OCI-LY1 (cell line): ENCODE data around the gene DNAJB5.

Experiments used
- H2AFZ ChIP-seq: fragments of 200-600 bp; sonication (generic), shearing (Covaris generic); 2 replicates; pipeline ENCODE4 v1.6.0; 2014; ENCODE audit warnings: antibody characterized with exemption, mild to moderate bottlenecking, low read length
- H3F3A ChIP-seq: fragments of 200-600 bp; sonication (generic), shearing (Covaris generic); 2 replicates; pipeline ENCODE4 v1.6.0; 2014; ENCODE audit warnings: mild to moderate bottlenecking, antibody characterized with exemption, low read length, moderate library complexity; ENCODE audit not compliant: insufficient read depth
- H3K27ac ChIP-seq: fragments of 200-600 bp; sonication (generic); 2 replicates; pipeline ENCODE4 v1.5.1; 2014; ENCODE audit warnings: low read length, mixed run types, mild to moderate bottlenecking, low read depth; ENCODE audit not compliant: poor library complexity, severe bottlenecking
- H3K27me3 ChIP-seq: fragments of 200-600 bp; sonication (generic); 2 replicates; pipeline ENCODE4 v1.6.0; 2014; ENCODE audit warnings: antibody characterized with exemption, mild to moderate bottlenecking, low read length, moderate library complexity; ENCODE audit not compliant: insufficient read depth
- H3K36me3 ChIP-seq: fragments of 200-600 bp; sonication (generic); 2 replicates; pipeline ENCODE4 v1.6.1; 2014; ENCODE audit warnings: mild to moderate bottlenecking, antibody characterized with exemption, low read length, moderate library complexity, mixed read lengths; ENCODE audit not compliant: insufficient read depth
- H3K4me1 ChIP-seq: fragments of 200-600 bp; sonication (generic); 2 replicates; pipeline ENCODE4 v1.5.1; 2014; ENCODE audit warnings: mild to moderate bottlenecking, low read length, moderate library complexity; ENCODE audit not compliant: insufficient read depth, severe bottlenecking
- H3K4me2 ChIP-seq: fragments of 200-600 bp; sonication (generic), shearing (Covaris generic); 2 replicates; pipeline ENCODE4 v1.6.1; 2014; ENCODE audit warnings: low read length
- H3K4me3 ChIP-seq: fragments of 200-600 bp; sonication (generic); 2 replicates; pipeline ENCODE4 v1.5.1; 2014; ENCODE audit warnings: low read length, low read depth, mild to moderate bottlenecking, mixed read lengths; ENCODE audit not compliant: poor library complexity, severe bottlenecking
- H3K79me2 ChIP-seq: fragments of 200-600 bp; shearing (Covaris generic); 2 replicates; pipeline ENCODE4 v1.6.1; 2016; ENCODE audit warnings: mixed run types, low read length, mixed read lengths; ENCODE audit not compliant: insufficient read depth
- H3K9ac ChIP-seq: fragments of 200-600 bp; sonication (generic), shearing (Covaris generic); 2 replicates; pipeline ENCODE4 v1.6.1; 2014; ENCODE audit warnings: mild to moderate bottlenecking, low read length, mixed read lengths
- H3K9me2 ChIP-seq: fragments of 200-600 bp; sonication (generic), shearing (Covaris generic); 2 replicates; pipeline ENCODE4 v1.6.1; 2014; ENCODE audit warnings: low read depth, mild to moderate bottlenecking, low read length, mixed read lengths
- H3K9me3 ChIP-seq: fragments of 200-600 bp; shearing (Covaris generic); 2 replicates; pipeline ENCODE4 v1.6.1; 2014; ENCODE audit warnings: low read length, mixed read lengths
- H4K20me1 ChIP-seq: fragments of 200-600 bp; sonication (generic), shearing (Covaris generic); 2 replicates; pipeline ENCODE4 v1.6.0; 2016; ENCODE audit warnings: mild to moderate bottlenecking, low read length; ENCODE audit not compliant: insufficient read depth
- CTCF ChIP-seq: fragments of 200-600 bp; sonication (generic), shearing (Covaris generic); IDR thresholded peaks from 2 replicates; pipeline ENCODE4 v1.5.1; 2017; ENCODE audit warnings: mild to moderate bottlenecking, antibody characterized with exemption, low read length, moderate library complexity, mixed read lengths
- EZH2 ChIP-seq: fragments of 200-600 bp; sonication (generic), shearing (Covaris generic); IDR thresholded peaks from 2 replicates; pipeline ENCODE4 v1.8.0; 2017; ENCODE audit warnings: borderline replicate concordance, mixed run types, mild to moderate bottlenecking, antibody characterized with exemption, low read length, moderate library complexity, mixed read lengths

DNAJB5 gene

GRCh38 chr9:35029852-35030251 is 40.3 kb downstream of the DNAJB5 start:
- Histone ChIP-seq H3K79me2 (no peaks in the 10 kb centered on the region), H3K9ac (no peak overlapping the region), H3K4me3 (no peak overlapping the region), H3K27ac (no peak overlapping the region), H4K20me1 (no peaks in the 10 kb centered on the region), H3K9me2 (no peaks in the 10 kb centered on the region), H3K36me3 (no peaks in the 10 kb centered on the region), H3K27me3 (no peaks in the 10 kb centered on the region), H3K4me1 (no peaks in the 10 kb centered on the region), H3K9me3 (no peaks in the 10 kb centered on the region), H2AFZ (no peak overlapping the region), H3K4me2 (no peak overlapping the region), H3F3A (no peaks in the 10 kb centered on the region)
- no peak for TF ChIP-seq CTCF
- no peak for TF ChIP-seq EZH2

GRCh38 chr9:35033101-35033500 is 43.6 kb downstream of the DNAJB5 start:
- Histone ChIP-seq H3K36me3 (no peaks in the 10 kb centered on the region), H3K27ac (no peak overlapping the region), H3K9me3 (no peaks in the 10 kb centered on the region)

GRCh38 chr9:35035851-35036701 is 46.5 kb downstream of the DNAJB5 start:
- H3K79me2 ChIP-seq: no peaks in the 10 kb centered on the region
- no peak overlapping the region for H3K9ac ChIP-seq
- H3K4me3 ChIP-seq: no peak overlapping the region
- no peak overlapping the region for H2AFZ ChIP-seq
- no peaks in the 10 kb centered on the region for H3K27me3 ChIP-seq
- H3K36me3 ChIP-seq: no peaks in the 10 kb centered on the region
- H3K27ac ChIP-seq: no peak overlapping the region
- TF ChIP-seq CTCF (no peak), EZH2 (no peak)
- H3K4me2 ChIP-seq: no peak overlapping the region
- no peaks in the 10 kb centered on the region for H3K9me2 ChIP-seq
- H4K20me1 ChIP-seq: no peaks in the 10 kb centered on the region
- H3K9me3 ChIP-seq: no peaks in the 10 kb centered on the region
- no peaks in the 10 kb centered on the region for H3F3A ChIP-seq
- no peaks in the 10 kb centered on the region for H3K4me1 ChIP-seq

More at GRCh38 chr9:35033101-35033500, 43.6 kb downstream of the DNAJB5 start:
- no peaks in the 10 kb centered on the region for H3K9me2 ChIP-seq
- TF ChIP-seq EZH2 (no peak), CTCF (no peak)
- no peaks in the 10 kb centered on the region for H3K4me1 ChIP-seq
- H2AFZ ChIP-seq: no peak overlapping the region
- no peaks in the 10 kb centered on the region for H3F3A ChIP-seq
- H3K9ac ChIP-seq: no peak overlapping the region
- H3K27me3 ChIP-seq: no peaks in the 10 kb centered on the region
- H3K4me3 ChIP-seq: no peak overlapping the region
- no peaks in the 10 kb centered on the region for H3K79me2 ChIP-seq
- no peak overlapping the region for H3K4me2 ChIP-seq
- no peaks in the 10 kb centered on the region for H4K20me1 ChIP-seq
